Upper lobe of right lung (tissue), 1 donor: Measurements from ENCODE around the gene C19orf67. TPM values are rescaled to one million over a fixed set of nuclear protein-coding genes. Genes with fewer than 3 reads are reported as not detected.

Experiments
- ATAC-seq: fragments of 200-7000 bp; cut with Tn5 transposase; one replicate; pipeline ENCODE4 v1.9.1; 2020; ENCODE audit warnings: mild to moderate bottlenecking, moderate library complexity
- DNase-seq: peaks from one replicate; pipeline ENCODE4 v3.0.0-alpha.2; 2020
- H3K27ac ChIP-seq: fragments of 200-600 bp; one replicate; pipeline ENCODE4 v1.8.0; 2022
- H3K27me3 ChIP-seq: fragments of 200-600 bp; one replicate; pipeline ENCODE4 v1.8.0; 2022; ENCODE audit warnings: mild to moderate bottlenecking
- H3K36me3 ChIP-seq: fragments of 200-600 bp; one replicate; pipeline ENCODE4 v1.8.0; 2022
- H3K4me1 ChIP-seq: fragments of 200-600 bp; one replicate; pipeline ENCODE4 v1.8.0; 2022
- H3K4me3 ChIP-seq: fragments of 200-600 bp; one replicate; pipeline ENCODE4 v1.8.0; 2022; ENCODE audit warnings: mild to moderate bottlenecking
- H3K9me3 ChIP-seq: fragments of 200-600 bp; one replicate; pipeline ENCODE4 v1.8.0; 2022
- CTCF ChIP-seq: fragments of 200-600 bp; IDR thresholded peaks from one replicate; pipeline ENCODE4 v1.8.0; 2022; ENCODE audit warnings: antibody characterized with exemption
- intact Hi-C: fragments of 100-400 bp; cut with DNase I; formaldehyde crosslinking; loops from one replicate; pipeline ENCODE4 v1.11.0; 2022
- total RNA-seq: library from RNA; stranded (reverse); fragmentation: NEBNext Ultra II Directional; extraction: Animal tissue kit (Norgen Biotek cat#: 25700); gene quantifications from one replicate; pipeline ENCODE4 v1.2.1, GENCODE V29; 2021
- donor health status: DM: no; HTN: yes; CAD: no; lungs with severe emphysema.

Gene C19orf67
- total RNA-seq, 1 donor from 2014 or later = not detected

DNA sequence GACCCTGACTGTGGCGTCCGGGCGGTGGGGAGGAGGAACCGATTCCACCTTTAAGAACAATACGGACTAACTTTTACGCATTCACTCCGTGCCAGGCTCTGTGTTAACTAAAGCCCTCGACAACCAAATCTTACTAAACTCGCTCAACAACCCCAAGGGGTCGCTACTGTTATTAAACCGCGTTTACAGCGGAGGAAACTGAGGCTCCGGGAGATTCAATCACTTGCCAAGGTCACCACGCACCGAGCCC lies 3.8 kb upstream of the C19orf67 start:
- H3K27ac ChIP-seq = no peak overlapping the region
- intact Hi-C loops = no loop called here
- peaks cover 11% of the 10 kb centered on the region for H3K36me3 ChIP-seq
- no peak for DNase-seq
- peaks cover 9% of the 10 kb centered on the region for H3K9me3 ChIP-seq
- no peaks in the 10 kb centered on the region for H3K4me1 ChIP-seq
- no peaks in the 10 kb centered on the region for H3K27me3 ChIP-seq
- ATAC-seq = no peak
- peak overlapping the region; percentile 49 for H3K4me3 ChIP-seq
- peak; percentile 18 for TF ChIP-seq CTCF

- no peak for DNase-seq
- H3K27ac ChIP-seq = no peak overlapping the region
- peak overlapping the region; percentile 49 for H3K4me3 ChIP-seq
These were observed 3.2 kb upstream of the C19orf67 start for GRCh38 chr19:14088634-14089411.

GRCh38 chr19:14086098-14086497 lies 515 bp upstream of the C19orf67 start:
- no peaks in the 10 kb centered on the region for H3K9me3 ChIP-seq
- no peak overlapping the region for H3K27ac ChIP-seq
- no peak for TF ChIP-seq CTCF
- H3K36me3 ChIP-seq = peaks cover 11% of the 10 kb centered on the region
- peaks cover 6% of the 10 kb centered on the region for H3K4me1 ChIP-seq
- H3K27me3 ChIP-seq = no peaks in the 10 kb centered on the region
- ATAC-seq (no peak), DNase-seq (no peak)
- H3K4me3 ChIP-seq = no peak overlapping the region
- intact Hi-C loops = no loop called here

More at GRCh38 chr19:14088634-14089411, 3.2 kb upstream of the C19orf67 start:
- no peak for ATAC-seq
- peaks cover 11% of the 10 kb centered on the region for H3K36me3 ChIP-seq
- no peaks in the 10 kb centered on the region for H3K4me1 ChIP-seq
- intact Hi-C loops = no loop called here
- peaks cover 9% of the 10 kb centered on the region for H3K9me3 ChIP-seq
- H3K27me3 ChIP-seq = no peaks in the 10 kb centered on the region
- no peak for TF ChIP-seq CTCF

DNA sequence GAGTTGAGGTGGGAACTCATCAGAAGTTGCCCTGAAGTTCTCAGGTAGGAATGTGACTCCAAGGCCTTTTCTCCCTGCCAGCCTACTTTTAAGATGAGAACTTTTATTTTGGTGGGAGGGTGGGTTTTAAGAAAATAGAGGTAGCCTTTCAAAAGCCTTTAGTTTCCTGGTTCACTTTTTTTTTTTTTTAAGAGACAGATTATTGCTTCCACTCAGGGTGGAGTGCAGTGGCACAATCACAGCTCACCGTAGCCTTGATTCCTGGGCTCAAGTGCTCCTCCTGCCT lies 3.0 kb downstream of the C19orf67 start:
- TF ChIP-seq CTCF = no peak
- H3K9me3 ChIP-seq = no peaks in the 10 kb centered on the region
- intact Hi-C loops = no loop called here
- no peak overlapping the region for H3K27ac ChIP-seq
- H3K36me3 ChIP-seq = no peaks in the 10 kb centered on the region
- H3K27me3 ChIP-seq = no peaks in the 10 kb centered on the region
- no peak for ATAC-seq
- H3K4me1 ChIP-seq = peaks cover 17% of the 10 kb centered on the region
- no peak for DNase-seq
- H3K4me3 ChIP-seq = peak overlapping the region; percentile 91

DNA sequence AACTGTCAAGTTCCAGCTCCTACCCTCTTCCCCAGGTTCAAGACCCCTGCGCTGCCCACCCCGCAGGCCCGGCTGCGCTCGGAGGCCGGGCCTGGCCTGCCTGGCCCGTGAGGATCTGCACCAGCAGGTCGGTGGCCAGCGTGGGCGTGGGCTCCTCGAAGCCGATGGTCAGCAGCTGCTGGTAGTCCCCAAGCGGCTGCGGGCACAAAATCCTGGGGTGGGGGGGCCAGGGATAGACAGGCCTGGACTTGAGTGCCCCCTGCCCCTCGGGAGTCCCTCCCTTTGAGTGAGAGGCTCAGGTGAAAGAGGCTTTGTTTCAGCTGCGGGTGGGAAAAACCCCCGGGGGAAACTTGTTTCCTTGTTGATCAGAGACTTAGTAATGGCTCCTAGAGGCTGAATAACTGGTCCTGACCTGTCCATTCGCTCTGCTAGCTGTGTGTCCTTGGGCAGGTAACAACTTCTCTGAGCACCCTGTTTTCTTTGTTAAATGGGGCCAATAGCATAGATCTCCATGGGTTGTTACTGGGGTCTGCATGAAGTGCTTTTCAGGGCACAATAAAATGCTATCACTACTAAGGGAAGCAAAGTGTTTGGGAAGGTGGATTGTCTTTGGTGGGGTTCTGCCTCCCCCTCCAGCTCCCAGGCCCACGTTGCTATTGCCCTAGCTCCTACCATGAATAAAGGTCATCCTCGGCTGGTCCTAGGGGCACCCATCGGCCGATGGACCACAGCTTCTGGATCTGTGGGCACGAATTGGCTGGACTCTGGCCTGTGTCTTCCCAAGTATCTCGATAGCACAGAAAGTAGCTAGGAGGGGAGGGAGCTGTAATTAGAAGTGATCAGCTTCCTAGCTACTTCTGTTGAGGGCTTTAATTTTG lies 3.5 kb downstream of the C19orf67 start:
- no peaks in the 10 kb centered on the region for H3K9me3 ChIP-seq
- intact Hi-C loops = no loop called here
- peak; percentile 40 for ATAC-seq
- peak overlapping the region; percentile 91 for H3K4me3 ChIP-seq
- H3K36me3 ChIP-seq = no peaks in the 10 kb centered on the region
- no peaks in the 10 kb centered on the region for H3K27me3 ChIP-seq
- peak overlapping the region; percentile 93 for H3K27ac ChIP-seq
- peak; percentile 89 for DNase-seq
- peaks cover 17% of the 10 kb centered on the region for H3K4me1 ChIP-seq
- no peak for TF ChIP-seq CTCF
